H1 (cell line): ENCODE measurements around the gene SPOCK1. TPM values are rescaled to one million over a fixed set of nuclear protein-coding genes. Genes with fewer than 3 reads are reported as not detected.

ENCODE experiments used
- CTCF ChIA-PET: fragments of 300-600 bp; sonication (Branson Sonifier 250); formaldehyde crosslinking; loops from one replicate; lab custom pipeline; 2021; ENCODE audit not compliant: partially characterized antibody; lab: Charles Lee
- POLR2A ChIA-PET: fragments of 300-600 bp; sonication (Branson Sonifier 250); formaldehyde crosslinking; loops from one replicate; lab custom pipeline; 2021; ENCODE audit warnings: inconsistent platforms; ENCODE audit not compliant: partially characterized antibody; lab: Charles Lee
- DNase-seq, 2 experiments: peaks; one replicate each; pipeline versions ENCODE4 v3.0.0 to v3.0.0-alpha.2; 2010 to 2022; ENCODE audit warnings: low spot score in 2 of 2, low read depth in 1 of 2, mixed read lengths in 1 of 2
- FAIRE-seq: peaks from 2 replicates; lab custom pipeline; 2011; peaks lifted over from hg19 to GRCh38; lab: Jason Lieb, UNC
- H2AFZ ChIP-seq: 2 replicates; pipeline ENCODE4 v1.8.1; 2012; ENCODE audit warnings: low read length, inconsistent platforms
- H2AK5ac ChIP-seq: 2 replicates; pipeline ENCODE4 v1.6.1; 2013; ENCODE audit warnings: low read depth, low read length
- H2BK120ac ChIP-seq: replicated peaks from 2 replicates; pipeline ENCODE3; 2013; ENCODE audit warnings: low read depth, low read length, inconsistent platforms
- H2BK12ac ChIP-seq: 2 replicates; pipeline ENCODE4 v1.6.1; 2013; ENCODE audit warnings: low read depth, low read length
- H2BK15ac ChIP-seq: 2 replicates; pipeline ENCODE4 v1.6.1; 2013; ENCODE audit warnings: low read length
- H2BK20ac ChIP-seq: 2 replicates; pipeline ENCODE4 v1.6.1; 2013; ENCODE audit warnings: low read length
- H2BK5ac ChIP-seq: 2 replicates; pipeline ENCODE4 v1.6.1; 2013; ENCODE audit warnings: low read depth, low read length
- H3K14ac ChIP-seq: 2 replicates; pipeline ENCODE4 v1.6.1; 2013; ENCODE audit warnings: inconsistent platforms; ENCODE audit not compliant: insufficient read length
- H3K18ac ChIP-seq: 2 replicates; pipeline ENCODE4 v1.6.1; 2013; ENCODE audit warnings: low read length; ENCODE audit errors: extremely low read depth
- H3K23ac ChIP-seq: 2 replicates; pipeline ENCODE4 v1.6.1; 2013; ENCODE audit warnings: inconsistent platforms; ENCODE audit not compliant: insufficient read length
- H3K23me2 ChIP-seq: 2 replicates; pipeline ENCODE4 v1.6.1; 2013; ENCODE audit warnings: low read depth, low read length
- H3K27ac ChIP-seq: 2 replicates; pipeline ENCODE4 v1.6.1; 2011; ENCODE audit warnings: low read depth, low read length, inconsistent platforms
- H3K27me3 ChIP-seq, 4 experiments: replicated peaks in 1 of 4; 1 replicate in 1 of 4; 2 replicates in 3 of 4; pipeline versions ENCODE4 v1.6.1 to v1.8.1; 2011 to 2013; ENCODE audit warnings: low read length in 3 of 4, mild to moderate bottlenecking in 3 of 4, inconsistent platforms in 2 of 4, mixed read lengths in 2 of 4, moderate library complexity in 1 of 4; ENCODE audit not compliant: control insufficient read depth in 3 of 4, insufficient read depth in 3 of 4; ENCODE audit errors: extremely low read depth in 1 of 4
- H3K36me3 ChIP-seq, 4 experiments: 2 replicates each; pipeline versions ENCODE4 v1.6.1 to v1.8.1; 2011 to 2013; ENCODE audit warnings: mild to moderate bottlenecking in 4 of 4, low read length in 3 of 4, moderate library complexity in 2 of 4, control low read depth in 1 of 4, inconsistent platforms in 1 of 4; ENCODE audit not compliant: insufficient read depth in 4 of 4, control insufficient read depth in 2 of 4
- H3K4ac ChIP-seq: replicated peaks from 2 replicates; pipeline ENCODE3; 2013; ENCODE audit warnings: low read length, low read depth, mixed read lengths, inconsistent platforms; ENCODE audit not compliant: insufficient read length
- H3K4me1 ChIP-seq, 4 experiments: replicated peaks in 1 of 4; 1 replicate in 1 of 4; 2 replicates in 3 of 4; pipeline versions ENCODE4 v1.6.1 to v1.8.1; 2011 to 2013; ENCODE audit warnings: low read length in 3 of 4, inconsistent platforms in 2 of 4, mixed read lengths in 1 of 4; ENCODE audit not compliant: insufficient read depth in 4 of 4, control insufficient read depth in 3 of 4
- H3K4me2 ChIP-seq, 2 experiments: 2 replicates each; pipeline versions ENCODE4 v1.6.1 to v1.8.1; 2011 to 2013; ENCODE audit warnings: low read depth in 2 of 2, low read length in 2 of 2, control low read depth in 1 of 2, inconsistent platforms in 1 of 2, mild to moderate bottlenecking in 1 of 2; ENCODE audit not compliant: insufficient read depth in 1 of 2
- H3K4me3 ChIP-seq, 4 experiments: fragments of 200-600, 300-600 bp in 1 of 4; sonication (generic), shearing (Covaris generic), sonication (Bioruptor Twin) in 1 of 4; 2 replicates each; pipeline versions ENCODE4 v1.5.1 to v1.8.1; 2011 to 2016; ENCODE audit warnings: low read length in 4 of 4, low read depth in 3 of 4, control low read depth in 2 of 4, inconsistent platforms in 2 of 4, mild to moderate bottlenecking in 2 of 4, mixed read lengths in 1 of 4, moderate library complexity in 1 of 4; ENCODE audit not compliant: insufficient read depth in 2 of 4; ENCODE audit errors: extremely low read depth in 1 of 4
- H3K56ac ChIP-seq: replicated peaks from 2 replicates; pipeline ENCODE3; 2013; ENCODE audit warnings: low read depth, mild to moderate bottlenecking, mixed read lengths, low read length, inconsistent platforms; ENCODE audit not compliant: insufficient read length
- H3K79me1 ChIP-seq: 2 replicates; pipeline ENCODE4 v1.6.1; 2013; ENCODE audit warnings: low read depth, low read length, control low read depth
- H3K79me2 ChIP-seq, 2 experiments: 2 replicates each; pipeline versions ENCODE4 v1.6.1 to v1.8.1; 2012 to 2013; ENCODE audit warnings: low read length in 2 of 2, mild to moderate bottlenecking in 2 of 2, inconsistent platforms in 1 of 2; ENCODE audit not compliant: insufficient read depth in 2 of 2, control insufficient read depth in 1 of 2
- H3K9ac ChIP-seq, 4 experiments: replicated peaks in 1 of 4; 1 replicate in 1 of 4; 2 replicates in 3 of 4; pipeline versions ENCODE4 v1.6.1 to v1.8.1; 2011 to 2013; ENCODE audit warnings: low read depth in 3 of 4, low read length in 3 of 4, control low read depth in 2 of 4, mild to moderate bottlenecking in 2 of 4, moderate library complexity in 2 of 4, inconsistent platforms in 1 of 4; ENCODE audit errors: extremely low read depth in 1 of 4
- H3K9me3 ChIP-seq, 2 experiments: 2 replicates each; pipeline versions ENCODE4 v1.6.1 to v1.8.1; 2012 to 2013; ENCODE audit warnings: mild to moderate bottlenecking in 2 of 2, moderate library complexity in 2 of 2, control low read depth in 1 of 2, inconsistent platforms in 1 of 2, low read depth in 1 of 2, low read length in 1 of 2, mixed read lengths in 1 of 2; ENCODE audit not compliant: insufficient read depth in 2 of 2
- H4K20me1 ChIP-seq, 2 experiments: replicated peaks in 1 of 2; 2 replicates each; pipeline versions ENCODE3 to v1.8.1; 2011 to 2013; ENCODE audit warnings: inconsistent platforms in 2 of 2, low read length in 2 of 2, mild to moderate bottlenecking in 1 of 2; ENCODE audit not compliant: insufficient read depth in 2 of 2, control insufficient read depth in 1 of 2
- H4K5ac ChIP-seq: 2 replicates; pipeline ENCODE4 v1.6.1; 2013; ENCODE audit warnings: low read length, low read depth, mixed read lengths, inconsistent platforms; ENCODE audit not compliant: insufficient read length
- H4K8ac ChIP-seq: 2 replicates; pipeline ENCODE4 v1.8.0; 2013; ENCODE audit warnings: mild to moderate bottlenecking, moderate library complexity, low read length, inconsistent platforms; ENCODE audit not compliant: insufficient read depth; ENCODE audit errors: extremely low read depth
- H4K91ac ChIP-seq: replicated peaks from 2 replicates; pipeline ENCODE3; 2013; ENCODE audit warnings: low read length, mixed read lengths, inconsistent platforms; ENCODE audit not compliant: insufficient read length
- BACH1 ChIP-seq: IDR thresholded peaks from 2 replicates; pipeline ENCODE4 v1.6.1; 2012; ENCODE audit warnings: low read length, improper control_type of control experiment
- CEBPB ChIP-seq: IDR thresholded peaks from 2 replicates; pipeline ENCODE4 v1.6.1; 2012; ENCODE audit warnings: low read depth, low read length
- CHD2 ChIP-seq: IDR thresholded peaks from 2 replicates; pipeline ENCODE4 v1.6.1; 2012; ENCODE audit warnings: low read length, improper control_type of control experiment
- CTBP2 ChIP-seq: IDR thresholded peaks from 2 replicates; pipeline ENCODE4 v1.7.0; 2011; ENCODE audit warnings: borderline replicate concordance, mild to moderate bottlenecking, moderate library complexity, mixed read lengths, low read length; ENCODE audit not compliant: insufficient read depth, insufficient read length
- GABPA ChIP-seq: IDR thresholded peaks from 2 replicates; pipeline ENCODE4 v1.6.1; 2011; ENCODE audit warnings: mild to moderate bottlenecking, low read length, moderate library complexity, borderline replicate concordance; ENCODE audit not compliant: insufficient read depth
- HDAC6 ChIP-seq: IDR thresholded peaks from one replicate; pipeline ENCODE4 v1.7.1; 2012; ENCODE audit warnings: low read depth, mild to moderate bottlenecking, inconsistent platforms, low read length, moderate library complexity
- RAD21 ChIP-seq, 2 experiments: IDR thresholded peaks in 1 of 2; conservative IDR thresholded peaks in 1 of 2; 2 replicates each; pipeline ENCODE4 v1.6.1; 2011; ENCODE audit warnings: low read depth in 2 of 2, low read length in 2 of 2, improper control_type of control experiment in 1 of 2, inconsistent platforms in 1 of 2, mild to moderate bottlenecking in 1 of 2, moderate library complexity in 1 of 2
- SRF ChIP-seq: IDR thresholded peaks from 2 replicates; pipeline ENCODE4 v1.6.1; 2011; ENCODE audit warnings: mild to moderate bottlenecking, low read depth, low read length, moderate library complexity
- SUZ12 ChIP-seq: fragments of 200-600 bp; sonication (generic); IDR thresholded peaks from 2 replicates; pipeline ENCODE4 v1.6.1; 2012; ENCODE audit warnings: mild to moderate bottlenecking, inconsistent platforms, low read length, moderate library complexity, mixed read lengths
- WGBS, 2 experiments: shearing (Covaris generic) in 1 of 2; methylation state at CpG; one replicate each; pipeline versions ENCODE4 v1.1.6 to v1.1.7; 2013 to 2015; ENCODE audit warnings: low lambda C conversion rate in 2 of 2, mixed read lengths in 2 of 2, inconsistent platforms in 1 of 2, low coverage in 1 of 2, missing lambda C conversion rate in 1 of 2; ENCODE audit not compliant: insufficient replicate concordance in 2 of 2, insufficient coverage in 1 of 2, insufficient read length in 1 of 2; ENCODE audit errors: extremely low coverage in 1 of 2, missing lambda C conversion rate in 1 of 2; 5-methylcytosine and 5-hydroxymethylcytosine counted together
- polyA plus RNA-seq, 7 experiments: library from polyadenylated mRNA; depleted of rRNA in 3 of 7; stranded (reverse) in 5 of 7; unstranded in 2 of 7; fragments of >200 nt in 5 of 7; fragments of 200-250 nt in 2 of 7; gene quantifications; 1 replicate in 5 of 7; 2 replicates in 1 of 7; 4 replicates in 1 of 7; pipeline versions ENCODE4 v1.2.1 to v1.2.3, GENCODE V29; 2011 to 2013; ENCODE audit warnings: missing spikeins in 2 of 7, mixed read lengths in 2 of 7
- total RNA-seq: library from RNA; stranded (reverse); fragmentation: NEBNext Ultra II Directional; extraction: Animal tissue kit (Norgen Biotek cat#: 25700); gene quantifications from 2 replicates; pipeline ENCODE4 v1.2.1, GENCODE V29; 2021
- TF ChIP-seq, protein P1 (sequence below): IDR thresholded peaks from 2 replicates; pipeline ENCODE4 v1.6.1; 2012; ENCODE audit warnings: inconsistent platforms
- TF ChIP-seq, protein P2 (sequence below), 3 experiments: IDR thresholded peaks; 1 replicate in 2 of 3; 2 replicates in 1 of 3; pipeline versions ENCODE4 v1.5.1 to v1.6.1; 2011; ENCODE audit warnings: low read length in 3 of 3, mild to moderate bottlenecking in 3 of 3, inconsistent platforms in 2 of 3, low read depth in 1 of 3, moderate library complexity in 1 of 3; ENCODE audit not compliant: insufficient read depth in 1 of 3; ENCODE audit errors: control extremely low read depth in 1 of 3

The SPOCK1 gene
- total and polyA plus RNA-seq, 2 of the 8 experiments (the other 6 are each of a cell fraction or from before 2014, with no cell fraction given): 6.9 to 18.1 TPM

DNA sequence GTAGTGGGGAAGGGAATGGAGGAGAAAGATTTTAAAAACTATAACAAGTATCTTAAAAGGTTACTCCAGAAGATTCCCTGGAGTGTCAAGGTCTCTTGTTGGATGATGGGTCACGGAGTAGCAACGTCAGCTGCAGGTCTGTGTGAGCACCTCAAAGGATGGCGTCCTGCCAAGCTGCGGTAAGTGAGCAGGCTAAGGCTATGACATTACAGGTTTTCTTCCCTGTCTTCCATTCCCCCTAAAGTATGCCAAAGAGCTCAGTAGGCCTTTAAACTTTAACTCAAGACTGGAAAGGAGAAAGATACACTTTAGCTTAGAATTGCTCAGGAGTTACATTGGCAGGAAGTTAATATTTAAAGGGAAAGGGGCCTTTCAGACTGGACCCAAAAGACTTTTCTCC lies 17.5 kb downstream of the SPOCK1 start:
- Histone ChIP-seq H2BK12ac (no peak overlapping the region), H3K23ac (no peak overlapping the region), H4K8ac (no peak overlapping the region), H3K79me1 (no peaks in the 10 kb centered on the region), H3K9ac (no peak overlapping the region), H3K18ac (no peak overlapping the region), H3K23me2 (no peaks in the 10 kb centered on the region; the same call in 1 of the 2 replicates), H2AFZ (no peak overlapping the region), H3K79me2 (no peaks in the 10 kb centered on the region), H4K91ac (no peak overlapping the region), H2BK120ac (no peak overlapping the region), H2AK5ac (no peak overlapping the region), H2BK5ac (no peak overlapping the region), H3K4me3 (no peak overlapping the region), H2BK15ac (no peak overlapping the region), H3K9me3 (no peaks in the 10 kb centered on the region), H3K4me1 (no peaks in the 10 kb centered on the region), H3K36me3 (no peaks in the 10 kb centered on the region), H4K20me1 (no peaks in the 10 kb centered on the region), H4K5ac (no peak overlapping the region), H3K4me2 (no peak overlapping the region), H3K14ac (no peak overlapping the region), H3K56ac (no peak overlapping the region), H2BK20ac (no peak overlapping the region), H3K27ac (no peak overlapping the region), H3K27me3 (no peaks in the 10 kb centered on the region), H3K4ac (no peak overlapping the region)
- DNase-seq (no peak), FAIRE-seq (no peak)
- CTCF ChIA-PET: interaction anchor here (0.7 to 1.2 kb wide), 4 partner anchors 137 to 678 kb away, joined by 3 to 5 read pairs (median 4); no protein-coding TSS in a partner anchor
- 93% methylated on average over 4 of the region's 4 CpGs; no CpG with 5 or more reads in 1 of the 2 experiments for WGBS, 2 experiments
- POLR2A ChIA-PET: interaction anchor here (0.6 kb wide), 1 partner anchor 477 kb away, joined by 4 read pairs; no protein-coding TSS in a partner anchor
- TF ChIP-seq GABPA (no peak), RAD21 (IDR thresholded peaks at IDR 0.05 in 1 of 2, conservative IDR thresholded peaks at IDR 0.05 in 1 of 2; ENCODE audit: low read depth in 2 of 2, low read length in 2 of 2) (no peak), BACH1 (no peak), HDAC6 (no peak), SUZ12 (no peak), CEBPB (no peak), CTBP2 (no peak), SRF (no peak), CHD2 (no peak)
- TF ChIP-seq, protein P1, sequence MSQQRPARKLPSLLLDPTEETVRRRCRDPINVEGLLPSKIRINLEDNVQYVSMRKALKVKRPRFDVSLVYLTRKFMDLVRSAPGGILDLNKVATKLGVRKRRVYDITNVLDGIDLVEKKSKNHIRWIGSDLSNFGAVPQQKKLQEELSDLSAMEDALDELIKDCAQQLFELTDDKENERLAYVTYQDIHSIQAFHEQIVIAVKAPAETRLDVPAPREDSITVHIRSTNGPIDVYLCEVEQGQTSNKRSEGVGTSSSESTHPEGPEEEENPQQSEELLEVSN: no peak
- TF ChIP-seq, protein P2, sequence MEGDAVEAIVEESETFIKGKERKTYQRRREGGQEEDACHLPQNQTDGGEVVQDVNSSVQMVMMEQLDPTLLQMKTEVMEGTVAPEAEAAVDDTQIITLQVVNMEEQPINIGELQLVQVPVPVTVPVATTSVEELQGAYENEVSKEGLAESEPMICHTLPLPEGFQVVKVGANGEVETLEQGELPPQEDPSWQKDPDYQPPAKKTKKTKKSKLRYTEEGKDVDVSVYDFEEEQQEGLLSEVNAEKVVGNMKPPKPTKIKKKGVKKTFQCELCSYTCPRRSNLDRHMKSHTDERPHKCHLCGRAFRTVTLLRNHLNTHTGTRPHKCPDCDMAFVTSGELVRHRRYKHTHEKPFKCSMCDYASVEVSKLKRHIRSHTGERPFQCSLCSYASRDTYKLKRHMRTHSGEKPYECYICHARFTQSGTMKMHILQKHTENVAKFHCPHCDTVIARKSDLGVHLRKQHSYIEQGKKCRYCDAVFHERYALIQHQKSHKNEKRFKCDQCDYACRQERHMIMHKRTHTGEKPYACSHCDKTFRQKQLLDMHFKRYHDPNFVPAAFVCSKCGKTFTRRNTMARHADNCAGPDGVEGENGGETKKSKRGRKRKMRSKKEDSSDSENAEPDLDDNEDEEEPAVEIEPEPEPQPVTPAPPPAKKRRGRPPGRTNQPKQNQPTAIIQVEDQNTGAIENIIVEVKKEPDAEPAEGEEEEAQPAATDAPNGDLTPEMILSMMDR (IDR thresholded peaks at IDR 0.05; ENCODE audit: control extremely low read depth in 1 of 3, insufficient read depth in 1 of 3, low read depth in 1 of 3, low read length in 3 of 3): no peak
